ENCODE data around the gene PIN1.
A peak's percentile ranks its signal among the peaks of the same experiment; 100 is the strongest.

- peak in 5 of 6 experiments; percentile 76 to 94 (median 88) for TF ChIP-seq CTCF (IDR thresholded peaks at IDR 0.05)
- no peak for TF ChIP-seq POLR2A (IDR thresholded peaks at IDR 0.05)
Measured at GRCh38 chr19:9796113-9796773, 38.9 kb upstream of the PIN1 start.
